GM12878 (cell line): ENCODE results near the gene UNCX. TPM values are rescaled to one million over a fixed set of nuclear protein-coding genes. Genes with fewer than 3 reads are reported as not detected.

ENCODE experiments used
- ATAC-seq: fragments of 200-7000 bp; cut with Tn5 transposase; 3 replicates; pipeline ENCODE4 v1.9.1; 2020; ENCODE audit warnings: mild to moderate bottlenecking, moderate library complexity
- BruUV-seq: library from RNA; stranded (reverse); fragments of 400-500 nt; replicated peaks from 2 replicates; lab custom pipeline; 2021; lab: Mats Ljungman, UMichigan
- CTCF ChIA-PET: fragments of 300-600 bp; sonication (Branson Sonifier 250); formaldehyde crosslinking; extraction: SDS; loops from one replicate; lab custom pipeline; 2021; ENCODE audit warnings: inconsistent platforms; lab: Yijun Ruan, JAX
- POLR2A ChIA-PET: fragments of 350-600 bp; formaldehyde crosslinking; extraction: SDS; loops from one replicate; lab custom pipeline; 2021; ENCODE audit warnings: inconsistent platforms; lab: Charles Lee
- RAD21 ChIA-PET: fragments of 300-600 bp; sonication (Branson Sonifier 250); formaldehyde crosslinking; loops from one replicate; lab custom pipeline; 2023; ENCODE audit warnings: antibody characterized with exemption; ENCODE audit not compliant: unreplicated experiment; lab: Charles Lee
- SMC1A ChIA-PET: fragments of 300-600 bp; sonication (Branson Sonifier 250); formaldehyde crosslinking; loops from one replicate; lab custom pipeline; 2023; ENCODE audit not compliant: unreplicated experiment, uncharacterized antibody; lab: Charles Lee
- DNase-seq: peaks from one replicate; pipeline ENCODE4 v3.0.0-alpha.2; 2011; ENCODE audit warnings: low read depth, low spot score
- FAIRE-seq: peaks from 3 replicates; lab custom pipeline; 2011; peaks lifted over from hg19 to GRCh38; lab: Jason Lieb, UNC
- H2AFZ ChIP-seq: 2 replicates; pipeline ENCODE4 v1.6.0; 2011; ENCODE audit warnings: low read depth, low read length, control low read depth; ENCODE audit not compliant: control insufficient read depth
- H3K27ac ChIP-seq: 2 replicates; pipeline ENCODE4 v1.5.1; 2011; ENCODE audit warnings: control low read depth; ENCODE audit not compliant: control insufficient read depth, insufficient read depth
- H3K27me3 ChIP-seq, 2 experiments: replicated peaks in 1 of 2; 2 replicates each; pipeline versions ENCODE4 v1.6.0 to v1.6.1; 2011; ENCODE audit warnings: low read length in 1 of 2; ENCODE audit not compliant: control insufficient read depth in 2 of 2, insufficient read depth in 2 of 2
- H3K36me3 ChIP-seq, 2 experiments: 2 replicates each; pipeline ENCODE4 v1.5.1; 2011; ENCODE audit warnings: low read length in 1 of 2; ENCODE audit not compliant: control insufficient read depth in 2 of 2, insufficient read depth in 2 of 2
- H3K4me1 ChIP-seq: 2 replicates; pipeline ENCODE4 v1.6.1; 2011; ENCODE audit warnings: mild to moderate bottlenecking, low read length, moderate library complexity, mixed read lengths; ENCODE audit not compliant: control insufficient read depth, insufficient read depth
- H3K4me2 ChIP-seq: 2 replicates; pipeline ENCODE4 v1.6.0; 2011; ENCODE audit warnings: control low read depth; ENCODE audit not compliant: control insufficient read depth, insufficient read depth
- H3K4me3 ChIP-seq: fragments of 200-600 bp; sonication (generic); 2 replicates; pipeline ENCODE4 v1.5.1; 2016
- H3K79me2 ChIP-seq: 2 replicates; pipeline ENCODE4 v1.6.0; 2011; ENCODE audit warnings: low read length; ENCODE audit not compliant: control insufficient read depth, insufficient read depth
- H3K9ac ChIP-seq: 2 replicates; pipeline ENCODE4 v1.8.0; 2011; ENCODE audit warnings: low read length, control low read depth, mixed read lengths; ENCODE audit not compliant: control insufficient read depth, insufficient read depth
- H3K9me3 ChIP-seq: replicated peaks from 3 replicates; pipeline ENCODE4 v1.5.1; 2011; ENCODE audit warnings: mild to moderate bottlenecking, low read length; ENCODE audit not compliant: control insufficient read depth, insufficient read depth
- H4K20me1 ChIP-seq: 2 replicates; pipeline ENCODE4 v1.6.0; 2011; ENCODE audit not compliant: control insufficient read depth, insufficient read depth
- BCLAF1 ChIP-seq: fragments of 450-650 bp; IDR thresholded peaks from 2 replicates; pipeline ENCODE4 v1.6.1; 2017; ENCODE audit warnings: antibody characterized with exemption, mild to moderate bottlenecking, moderate library complexity
- FOXK2 ChIP-seq: fragments of 450-650 bp; IDR thresholded peaks from 2 replicates; pipeline ENCODE4 v1.6.1; 2017; ENCODE audit warnings: mild to moderate bottlenecking, moderate library complexity
- IRF5 ChIP-seq: fragments of 450-650 bp; IDR thresholded peaks from 2 replicates; pipeline ENCODE4 v1.6.1; 2017; ENCODE audit warnings: borderline replicate concordance
- NBN ChIP-seq: fragments of 450-650 bp; IDR thresholded peaks from 2 replicates; pipeline ENCODE4 v1.6.1; 2016
- TAF1 ChIP-seq: IDR thresholded peaks from 2 replicates; pipeline ENCODE4 v1.6.1; 2011; ENCODE audit warnings: mild to moderate bottlenecking, low read depth, low read length, borderline replicate concordance
- TCF7 ChIP-seq: IDR thresholded peaks from 2 replicates; pipeline ENCODE4 v1.6.1; 2014; ENCODE audit warnings: antibody characterized with exemption, borderline replicate concordance
- USF1 ChIP-seq: IDR thresholded peaks from 2 replicates; pipeline ENCODE4 v1.6.1; 2011; ENCODE audit warnings: borderline replicate concordance, low read depth, mild to moderate bottlenecking, moderate library complexity, mixed read lengths, low read length; ENCODE audit not compliant: insufficient read depth; ENCODE audit errors: extremely low read length
- ZBTB40 ChIP-seq: fragments of 450-650 bp; IDR thresholded peaks from 2 replicates; pipeline ENCODE4 v1.6.1; 2016; ENCODE audit warnings: mild to moderate bottlenecking, moderate library complexity, borderline replicate concordance
- ZSCAN29 ChIP-seq: fragments of 450-650 bp; IDR thresholded peaks from 2 replicates; pipeline ENCODE4 v1.6.1; 2017; ENCODE audit warnings: mild to moderate bottlenecking, moderate library complexity
- WGBS: methylation state at CpG from one replicate; pipeline ENCODE4 v1.1.6; 2016; ENCODE audit warnings: low lambda C conversion rate; ENCODE audit not compliant: insufficient replicate concordance, insufficient coverage; ENCODE audit errors: missing lambda C conversion rate; 5-methylcytosine and 5-hydroxymethylcytosine counted together
- in situ Hi-C: fragments of 300-500 bp; cut with MboI; formaldehyde crosslinking; loops from 9 replicates; pipeline ENCODE4 v1.14.3; 2018; ENCODE audit warnings: mixed read lengths
- intact Hi-C: fragments of 100-400 bp; cut with micrococcal nuclease; formaldehyde crosslinking; loops from one replicate; pipeline ENCODE4 v1.14.2; 2022; ENCODE audit not compliant: unreplicated experiment
- polyA plus RNA-seq, 11 experiments: library from polyadenylated mRNA; depleted of rRNA in 4 of 11; unstranded in 6 of 11; stranded (reverse) in 5 of 11; fragments of >200 nt; fragmentation: Nextera tagmentation in 4 of 11; fragmentation: Illumina TruSeq in 1 of 11; extraction: Ambion mirVana in 4 of 11; extraction: Trizol in 1 of 11; gene quantifications; 1 replicate in 1 of 11; 2 replicates in 10 of 11; pipeline versions ENCODE4 v1.2.1 to v1.2.3, GENCODE V29; 2011 to 2016; ENCODE audit warnings: inconsistent platforms in 2 of 11, missing spikeins in 2 of 11, low read depth in 1 of 11
- total RNA-seq, 4 experiments: library from RNA; depleted of rRNA in 3 of 4; stranded (reverse); fragments of >200 nt in 3 of 4; fragmentation: Illumina TruSeq in 1 of 4; extraction: Trizol in 1 of 4; gene quantifications; 2 replicates each; pipeline versions ENCODE4 v1.2.1 to v1.2.3, GENCODE V29; 2013 to 2021

The UNCX gene
- total and polyA plus RNA-seq, 10 of the 15 experiments (the other 5 are each of a cell fraction or from before 2014, with no cell fraction given), result not detected

- TF ChIP-seq ZBTB40, result no peak
Measured at GRCh38 chr7:1224086-1224716, 8.5 kb upstream of the UNCX start (continued).

DNA sequence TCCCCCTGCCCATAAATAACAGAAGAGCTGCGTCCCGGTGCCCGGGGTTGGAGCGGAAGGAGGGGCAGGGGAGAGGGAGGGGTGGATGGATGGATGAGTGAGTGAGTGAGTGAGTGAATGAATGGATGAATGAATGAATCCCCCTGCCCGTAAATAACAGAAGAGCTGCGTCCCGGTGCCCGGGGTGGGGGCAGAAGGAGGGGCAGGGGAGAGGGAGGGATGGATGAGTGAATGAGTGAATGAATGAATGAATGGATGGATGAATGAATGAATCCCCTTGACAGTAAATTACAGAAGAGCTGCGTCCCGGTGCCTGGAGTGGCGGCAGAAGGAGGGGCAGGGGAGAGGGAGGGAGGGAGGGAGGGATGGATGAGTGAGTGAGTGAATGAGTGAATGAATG is 7.6 kb upstream of the UNCX start:
- no peaks in the 10 kb centered on the region for H4K20me1 ChIP-seq
- WGBS, result 61% methylated on average over 3 of the region's 11 CpGs
- ChIA-PET CTCF (no interaction called here), RAD21 (interaction anchor here (0.7 kb wide), 1 partner anchor 232 kb away, joined by 4 read pairs; no protein-coding TSS in a partner anchor), POLR2A (no interaction called here), SMC1A (no interaction called here)
- no peaks in the 10 kb centered on the region for H3K4me1 ChIP-seq
- no peaks in the 10 kb centered on the region for H3K79me2 ChIP-seq
- no TSS peak for BruUV-seq
- in situ Hi-C loops (loop anchor here (5.0 kb wide), 1 partner anchor 207 kb away; no protein-coding TSS in a partner anchor), intact Hi-C loops (loop anchor here (1.0 to 5.0 kb wide), 2 partner anchors 187 to 207 kb away; no protein-coding TSS in a partner anchor)
- H3K27ac ChIP-seq, result no peak overlapping the region
- DNase-seq (no peak), ATAC-seq (no peak), FAIRE-seq (no peak)
- H3K4me2 ChIP-seq, result no peak overlapping the region
- no peaks in the 10 kb centered on the region for H3K36me3 ChIP-seq
- no peak overlapping the region for H3K9ac ChIP-seq
- no peak overlapping the region for H3K4me3 ChIP-seq
- H3K27me3 ChIP-seq, result no peaks in the 10 kb centered on the region; a peak in 2 of 4 replicates
- H2AFZ ChIP-seq, result no peak overlapping the region
- no peaks in the 10 kb centered on the region for H3K9me3 ChIP-seq
- TF ChIP-seq ZSCAN29, result no peak
- TF ChIP-seq BCLAF1, result no peak
- no peak for TF ChIP-seq NBN
- TF ChIP-seq FOXK2, result no peak
- TF ChIP-seq TAF1, result no peak
- TF ChIP-seq USF1, result no peak
- no peak for TF ChIP-seq TCF7
- no peak for TF ChIP-seq IRF5
